ENCODE measurements around the gene SCMH1.

Gene SCMH1

DNA sequence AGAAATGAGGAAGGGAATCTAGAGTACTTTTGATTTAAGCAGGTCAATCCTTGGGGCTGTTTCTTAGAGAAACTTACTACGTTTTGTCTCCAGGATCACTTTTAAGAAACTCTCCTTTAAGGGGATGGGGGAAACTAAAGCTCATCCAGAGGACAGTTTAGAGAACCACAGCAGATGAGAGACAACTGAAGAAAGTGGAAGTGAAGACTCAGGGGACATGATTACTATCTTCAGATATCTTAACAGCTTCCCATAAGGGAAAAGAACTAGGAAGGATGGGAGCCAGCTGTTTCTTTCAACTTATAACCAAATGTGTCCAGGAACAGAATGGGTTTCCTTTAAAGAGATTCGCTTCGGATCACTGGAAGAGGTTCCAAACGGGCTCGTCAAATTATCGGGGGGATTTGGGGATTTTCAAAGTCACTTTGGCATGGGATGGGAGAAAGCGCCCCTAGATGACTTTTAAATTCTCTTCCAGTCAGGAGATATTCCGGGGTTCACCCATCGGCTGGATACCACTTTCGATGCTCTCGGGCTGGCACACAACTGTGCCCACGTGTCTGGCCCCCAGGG, 1.2 kb downstream of the SCMH1 start:
- CTCF ChIA-PET = interaction anchor here (0.7 to 1.0 kb wide), 4 partner anchors 10 to 383 kb away, joined by 3 to 5 read pairs (median 4); no protein-coding TSS in a partner anchor
- Histone ChIP-seq H3K4me3 (ENCODE audit: low read depth, low read length) (peak overlapping the region; percentile 73), H3K36me3 (ENCODE audit: control insufficient read depth in 2 of 2, insufficient read depth in 1 of 2, low read length in 2 of 2) (no peaks in the 10 kb centered on the region), H3K27ac (ENCODE audit: extremely low read depth, low read depth, low read length) (peak overlapping the region; percentile 93), H3K9me3 (ENCODE audit: control insufficient read depth, insufficient read depth, low read depth, low read length) (no peaks in the 10 kb centered on the region), H3K4me1 (ENCODE audit: control insufficient read depth, insufficient read depth, low read length) (peaks cover 7% of the 10 kb centered on the region)
- POLR2A ChIA-PET = interaction anchor here (0.6 kb wide), 1 partner anchor 25 kb away, joined by 3 read pairs; no protein-coding TSS in a partner anchor
- TF ChIP-seq ZNF2 (tag by site-specific recombination; IDR thresholded peaks at IDR 0.05) (no peak), BCL11B (tag by site-specific recombination; IDR thresholded peaks at IDR 0.05; ENCODE audit: low read depth) (no peak), ZNF600 (tag by site-specific recombination; IDR thresholded peaks at IDR 0.05) (0 out of 2 replicates have a peak, but pooled peaks have one; percentile 29), ZNF660 (tag by site-specific recombination; IDR thresholded peaks at IDR 0.05) (no peak), ZNF596 (tag by site-specific recombination; IDR thresholded peaks at IDR 0.05) (no peak), ZNF544 (tag by site-specific recombination; IDR thresholded peaks at IDR 0.05) (no peak), ZNF23 (tag by site-specific recombination; IDR thresholded peaks at IDR 0.05; ENCODE audit: borderline replicate concordance) (no peak), ZNF132 (tag by site-specific recombination; IDR thresholded peaks at IDR 0.05; ENCODE audit: borderline replicate concordance) (no peak), ZNF560 (tag by site-specific recombination; IDR thresholded peaks at IDR 0.05; ENCODE audit: borderline replicate concordance) (no peak), ZSCAN16 (tag by site-specific recombination; IDR thresholded peaks at IDR 0.05) (no peak), ZNF239 (tag by site-specific recombination; IDR thresholded peaks at IDR 0.05) (no peak), ZNF324 (tag by site-specific recombination; IDR thresholded peaks at IDR 0.05) (no peak), ZBTB20 (tag by site-specific recombination; IDR thresholded peaks at IDR 0.05) (no peak), ZNF473 (tag by site-specific recombination; IDR thresholded peaks at IDR 0.05) (no peak), AEBP2 (tag by site-specific recombination; IDR thresholded peaks at IDR 0.05; ENCODE audit: borderline replicate concordance) (no peak), ZNF510 (tag by site-specific recombination; IDR thresholded peaks at IDR 0.05; ENCODE audit: insufficient replicate concordance) (no peak), ZNF174 (tag by site-specific recombination; IDR thresholded peaks at IDR 0.05) (no peak), ZFHX2 (tag by site-specific recombination; conservative IDR thresholded peaks at IDR 0.05) (no peak), GLI2 (tag by site-specific recombination; IDR thresholded peaks at IDR 0.05; ENCODE audit: borderline replicate concordance, low read depth) (no peak), ZNF585B (tag by site-specific recombination; IDR thresholded peaks at IDR 0.05) (no peak), ZNF521 (tag by site-specific recombination; IDR thresholded peaks at IDR 0.05) (no peak), ZNF792 (tag by site-specific recombination; IDR thresholded peaks at IDR 0.05) (no peak)
- TF ChIP-seq, protein P1, sequence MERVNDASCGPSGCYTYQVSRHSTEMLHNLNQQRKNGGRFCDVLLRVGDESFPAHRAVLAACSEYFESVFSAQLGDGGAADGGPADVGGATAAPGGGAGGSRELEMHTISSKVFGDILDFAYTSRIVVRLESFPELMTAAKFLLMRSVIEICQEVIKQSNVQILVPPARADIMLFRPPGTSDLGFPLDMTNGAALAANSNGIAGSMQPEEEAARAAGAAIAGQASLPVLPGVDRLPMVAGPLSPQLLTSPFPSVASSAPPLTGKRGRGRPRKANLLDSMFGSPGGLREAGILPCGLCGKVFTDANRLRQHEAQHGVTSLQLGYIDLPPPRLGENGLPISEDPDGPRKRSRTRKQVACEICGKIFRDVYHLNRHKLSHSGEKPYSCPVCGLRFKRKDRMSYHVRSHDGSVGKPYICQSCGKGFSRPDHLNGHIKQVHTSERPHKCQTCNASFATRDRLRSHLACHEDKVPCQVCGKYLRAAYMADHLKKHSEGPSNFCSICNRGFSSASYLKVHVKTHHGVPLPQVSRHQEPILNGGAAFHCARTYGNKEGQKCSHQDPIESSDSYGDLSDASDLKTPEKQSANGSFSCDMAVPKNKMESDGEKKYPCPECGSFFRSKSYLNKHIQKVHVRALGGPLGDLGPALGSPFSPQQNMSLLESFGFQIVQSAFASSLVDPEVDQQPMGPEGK (tag by site-specific recombination; IDR thresholded peaks at IDR 0.05) = no peak
- TF ChIP-seq, protein P2, sequence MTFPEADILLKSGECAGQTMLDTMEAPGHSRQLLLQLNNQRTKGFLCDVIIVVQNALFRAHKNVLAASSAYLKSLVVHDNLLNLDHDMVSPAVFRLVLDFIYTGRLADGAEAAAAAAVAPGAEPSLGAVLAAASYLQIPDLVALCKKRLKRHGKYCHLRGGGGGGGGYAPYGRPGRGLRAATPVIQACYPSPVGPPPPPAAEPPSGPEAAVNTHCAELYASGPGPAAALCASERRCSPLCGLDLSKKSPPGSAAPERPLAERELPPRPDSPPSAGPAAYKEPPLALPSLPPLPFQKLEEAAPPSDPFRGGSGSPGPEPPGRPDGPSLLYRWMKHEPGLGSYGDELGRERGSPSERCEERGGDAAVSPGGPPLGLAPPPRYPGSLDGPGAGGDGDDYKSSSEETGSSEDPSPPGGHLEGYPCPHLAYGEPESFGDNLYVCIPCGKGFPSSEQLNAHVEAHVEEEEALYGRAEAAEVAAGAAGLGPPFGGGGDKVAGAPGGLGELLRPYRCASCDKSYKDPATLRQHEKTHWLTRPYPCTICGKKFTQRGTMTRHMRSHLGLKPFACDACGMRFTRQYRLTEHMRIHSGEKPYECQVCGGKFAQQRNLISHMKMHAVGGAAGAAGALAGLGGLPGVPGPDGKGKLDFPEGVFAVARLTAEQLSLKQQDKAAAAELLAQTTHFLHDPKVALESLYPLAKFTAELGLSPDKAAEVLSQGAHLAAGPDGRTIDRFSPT (tag by site-specific recombination; IDR thresholded peaks at IDR 0.05) = no peak
- TF ChIP-seq, protein P3, sequence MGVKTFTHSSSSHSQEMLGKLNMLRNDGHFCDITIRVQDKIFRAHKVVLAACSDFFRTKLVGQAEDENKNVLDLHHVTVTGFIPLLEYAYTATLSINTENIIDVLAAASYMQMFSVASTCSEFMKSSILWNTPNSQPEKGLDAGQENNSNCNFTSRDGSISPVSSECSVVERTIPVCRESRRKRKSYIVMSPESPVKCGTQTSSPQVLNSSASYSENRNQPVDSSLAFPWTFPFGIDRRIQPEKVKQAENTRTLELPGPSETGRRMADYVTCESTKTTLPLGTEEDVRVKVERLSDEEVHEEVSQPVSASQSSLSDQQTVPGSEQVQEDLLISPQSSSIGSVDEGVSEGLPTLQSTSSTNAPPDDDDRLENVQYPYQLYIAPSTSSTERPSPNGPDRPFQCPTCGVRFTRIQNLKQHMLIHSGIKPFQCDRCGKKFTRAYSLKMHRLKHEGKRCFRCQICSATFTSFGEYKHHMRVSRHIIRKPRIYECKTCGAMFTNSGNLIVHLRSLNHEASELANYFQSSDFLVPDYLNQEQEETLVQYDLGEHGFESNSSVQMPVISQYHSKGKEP (tag by site-specific recombination; IDR thresholded peaks at IDR 0.05) = no peak
- TF ChIP-seq, protein P4, sequence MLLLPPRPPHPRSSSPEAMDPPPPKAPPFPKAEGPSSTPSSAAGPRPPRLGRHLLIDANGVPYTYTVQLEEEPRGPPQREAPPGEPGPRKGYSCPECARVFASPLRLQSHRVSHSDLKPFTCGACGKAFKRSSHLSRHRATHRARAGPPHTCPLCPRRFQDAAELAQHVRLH (tag by site-specific recombination; IDR thresholded peaks at IDR 0.05) = no peak
- TF ChIP-seq, protein P5, sequence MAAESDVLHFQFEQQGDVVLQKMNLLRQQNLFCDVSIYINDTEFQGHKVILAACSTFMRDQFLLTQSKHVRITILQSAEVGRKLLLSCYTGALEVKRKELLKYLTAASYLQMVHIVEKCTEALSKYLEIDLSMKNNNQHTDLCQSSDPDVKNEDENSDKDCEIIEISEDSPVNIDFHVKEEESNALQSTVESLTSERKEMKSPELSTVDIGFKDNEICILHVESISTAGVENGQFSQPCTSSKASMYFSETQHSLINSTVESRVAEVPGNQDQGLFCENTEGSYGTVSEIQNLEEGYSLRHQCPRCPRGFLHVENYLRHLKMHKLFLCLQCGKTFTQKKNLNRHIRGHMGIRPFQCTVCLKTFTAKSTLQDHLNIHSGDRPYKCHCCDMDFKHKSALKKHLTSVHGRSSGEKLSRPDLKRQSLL (tag by site-specific recombination; IDR thresholded peaks at IDR 0.05) = no peak
- TF ChIP-seq, protein P6, sequence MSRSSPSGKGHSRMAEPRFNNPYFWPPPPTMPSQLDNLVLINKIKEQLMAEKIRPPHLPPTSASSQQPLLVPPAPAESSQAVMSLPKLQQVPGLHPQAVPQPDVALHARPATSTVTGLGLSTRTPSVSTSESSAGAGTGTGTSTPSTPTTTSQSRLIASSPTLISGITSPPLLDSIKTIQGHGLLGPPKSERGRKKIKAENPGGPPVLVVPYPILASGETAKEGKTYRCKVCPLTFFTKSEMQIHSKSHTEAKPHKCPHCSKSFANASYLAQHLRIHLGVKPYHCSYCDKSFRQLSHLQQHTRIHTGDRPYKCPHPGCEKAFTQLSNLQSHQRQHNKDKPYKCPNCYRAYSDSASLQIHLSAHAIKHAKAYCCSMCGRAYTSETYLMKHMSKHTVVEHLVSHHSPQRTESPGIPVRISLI (tag by site-specific recombination; IDR thresholded peaks at IDR 0.05) = no peak
